Vagina (tissue), 2 donors: ENCODE measurements around the gene RASGEF1C.

ENCODE experiments used
- CTCF ChIP-seq, 3 experiments: fragments of 450-650 bp in 2 of 3; fragments of 200-600 bp in 1 of 3; sonication (generic) in 1 of 3; IDR thresholded peaks; one replicate each; pipeline ENCODE4 v1.5.1; 2017 to 2019; ENCODE audit warnings: antibody characterized with exemption in 3 of 3, mild to moderate bottlenecking in 2 of 3, moderate library complexity in 2 of 3
- POLR2A ChIP-seq, 2 donors: fragments of 450-650 bp; IDR thresholded peaks; one replicate each; pipeline ENCODE4 v1.6.1; 2017; ENCODE audit warnings: antibody characterized with exemption in 2 of 2, mild to moderate bottlenecking in 2 of 2, moderate library complexity in 2 of 2

- TF ChIP-seq CTCF (IDR thresholded peaks at IDR 0.05) (no peak), POLR2A (IDR thresholded peaks at IDR 0.05) (no peak)
Observed at GRCh38 chr5:180173875-180174586, 35.0 kb downstream of the RASGEF1C start.
